GM18520 (cell line): Measurements from ENCODE around the gene SPEF1.
"Not testable (repeated sequence)": the region's sequence is repeated elsewhere in the genome, so short reads cannot be mapped to it uniquely, and the experiment has no call there.

ENCODE experiments used
- ATAC-seq: cut with Tn5 transposase; IDR thresholded peaks from one replicate; pipeline ENCODE4 v1.9.1; 2021; ENCODE audit not compliant: unreplicated experiment

The SPEF1 gene

GRCh38 chr20:3811467-3812258 lies 30.4 kb upstream of the SPEF1 start:
- no peak for ATAC-seq

- ATAC-seq, result no peak
These were observed 27.3 kb upstream of the SPEF1 start for GRCh38 chr20:3808544-3808943.

GRCh38 chr20:3804781-3805180 lies 23.5 kb upstream of the SPEF1 start:
- no peak for ATAC-seq

- no peak for ATAC-seq
These were observed 23.1 kb upstream of the SPEF1 start for GRCh38 chr20:3804254-3804751.

- ATAC-seq, result no peak
These were observed 22.6 kb upstream of the SPEF1 start for GRCh38 chr20:3803854-3804253.

- ATAC-seq, result no peak
These were observed 22.0 kb upstream of the SPEF1 start for GRCh38 chr20:3803289-3803688.

- no peak for ATAC-seq
These were observed 21.4 kb upstream of the SPEF1 start for GRCh38 chr20:3802524-3803239.

GRCh38 chr20:3801846-3802245 lies 20.6 kb upstream of the SPEF1 start:
- ATAC-seq, result no peak

- ATAC-seq, result no peak
These were observed 20.1 kb upstream of the SPEF1 start for GRCh38 chr20:3801299-3801698.

- ATAC-seq, result no peak
These were observed 19.6 kb upstream of the SPEF1 start for GRCh38 chr20:3800878-3801260.

GRCh38 chr20:3800256-3800877 lies 19.1 kb upstream of the SPEF1 start:
- ATAC-seq, result no peak

- no peak for ATAC-seq
These were observed 17.6 kb upstream of the SPEF1 start for GRCh38 chr20:3798908-3799248.

GRCh38 chr20:3798373-3798768 lies 17.1 kb upstream of the SPEF1 start:
- ATAC-seq, result no peak

- no peak for ATAC-seq
These were observed 16.5 kb upstream of the SPEF1 start for GRCh38 chr20:3797592-3798372.

GRCh38 chr20:3797226-3797545 lies 15.9 kb upstream of the SPEF1 start:
- no peak for ATAC-seq

- peak; percentile 2 for ATAC-seq
These were observed 15.4 kb upstream of the SPEF1 start for GRCh38 chr20:3796477-3797225.

- ATAC-seq, result peak; percentile 46
These were observed 14.5 kb upstream of the SPEF1 start, which contains the start of gene CDC25B for GRCh38 chr20:3795511-3796468. Gene CDC25B (plus strand): TSS chr20:3796310. CDS start chr20:3796532, 222 bp downstream.

- no peak for ATAC-seq
These were observed 13.6 kb upstream of the SPEF1 start for GRCh38 chr20:3794701-3795420.

GRCh38 chr20:3794168-3794567 lies 12.9 kb upstream of the SPEF1 start:
- ATAC-seq, result not testable (repeated sequence)
